Measurements from ENCODE around the gene TBL2. TPM values are rescaled to one million over a fixed set of nuclear protein-coding genes. Genes with fewer than 3 reads are reported as not detected.
"Not testable (repeated sequence)": the region's sequence is repeated elsewhere in the genome, so short reads cannot be mapped to it uniquely, and the experiment has no call there.

TBL2 gene
- total RNA-seq, 4 donors from 2014 or later = 31.9 to 56.3 (median 46.2) TPM

GRCh38 chr7:73556208-73557107, 21.9 kb downstream of the TBL2 start:
- Histone ChIP-seq H3K9me3 (no peaks in the 10 kb centered on the region), H3K36me3 (peaks cover 0 to 27% (median 4%) of the 10 kb centered on the region in 4 donors), H3K4me1 (peaks cover 7 to 34% (median 20%) of the 10 kb centered on the region in 4 donors), H3K27ac (peak overlapping the region; percentile 99 to 100 (median 100)), H3K27me3 (no peaks in the 10 kb centered on the region), H3K4me3 (peak overlapping the region; percentile 72 to 97 (median 80))
- WGBS, 2 donors (ENCODE audit: low coverage in 1 of 2) = 12 to 25% methylated on average over 7 to 28 of the region's 28 CpGs
- in situ Hi-C loops (cut with MboI; ENCODE audit: low pct_ligation_motif_present in 1 of 4, low pct_unique_long_range_greater_than_20kb in 1 of 4, low sequenced_read_pairs in 3 of 4) = no loop called here
- no peak for DNase-seq
- TF ChIP-seq EP300 (IDR thresholded peaks at IDR 0.05; ENCODE audit: low read depth) (no peak), CTCF (IDR thresholded peaks at IDR 0.05) (no peak), POLR2AphosphoS5 (IDR thresholded peaks at IDR 0.05) (peak; percentile 79 to 92 (median 91)), POLR2A (IDR thresholded peaks at IDR 0.05) (peak; percentile 75)
- intact Hi-C loops (cut with DNase I; ENCODE audit: low total_unique reads) = no loop called here

- Histone ChIP-seq H3K4me1 (peaks cover 7 to 36% (median 20%) of the 10 kb centered on the region in 4 donors), H3K27ac (peak overlapping the region; percentile 99 to 100 (median 100)), H3K9me3 (no peaks in the 10 kb centered on the region), H3K36me3 (peaks cover 0 to 33% (median 8%) of the 10 kb centered on the region in 4 donors), H3K27me3 (no peaks in the 10 kb centered on the region), H3K4me3 (peak overlapping the region in 3 of 4 donors; percentile 72 to 97 (median 87))
- intact Hi-C loops (cut with DNase I; ENCODE audit: low total_unique reads) (no loop called here), in situ Hi-C loops (cut with MboI; ENCODE audit: low pct_ligation_motif_present in 1 of 4, low pct_unique_long_range_greater_than_20kb in 1 of 4, low sequenced_read_pairs in 3 of 4) (no loop called here)
- DNase-seq = no peak
- TF ChIP-seq POLR2A (IDR thresholded peaks at IDR 0.05) = no peak
- no peak for TF ChIP-seq CTCF (IDR thresholded peaks at IDR 0.05)
- no peak for TF ChIP-seq EP300 (IDR thresholded peaks at IDR 0.05; ENCODE audit: low read depth)
- TF ChIP-seq POLR2AphosphoS5 (IDR thresholded peaks at IDR 0.05) = no peak
- WGBS, 2 donors (ENCODE audit: low coverage in 1 of 2) = 29 to 31% methylated on average over 6 of the region's 6 CpGs
Measured at GRCh38 chr7:73555411-73555982, 22.9 kb downstream of the TBL2 start.

- Histone ChIP-seq H3K4me1 (peaks cover 0 to 15% (median 4%) of the 10 kb centered on the region in 4 donors), H3K36me3 (peaks cover 0 to 58% (median 16%) of the 10 kb centered on the region in 4 donors)
- H3K27me3 ChIP-seq; intact Hi-C loops (cut with DNase I; ENCODE audit: low total_unique reads); H3K9me3 ChIP-seq; H3K27ac ChIP-seq; H3K4me3 ChIP-seq; in situ Hi-C loops (cut with MboI; ENCODE audit: low pct_ligation_motif_present in 1 of 4, low pct_unique_long_range_greater_than_20kb in 1 of 4, low sequenced_read_pairs in 3 of 4); DNase-seq: not testable (repeated sequence)
- 79 to 85% methylated on average over 2 to 5 of the region's 5 CpGs for WGBS, 2 donors (ENCODE audit: low coverage in 1 of 2)
Measured at GRCh38 chr7:73550093-73550492, 28.3 kb downstream of the TBL2 start.

- WGBS, 2 donors (ENCODE audit: low coverage in 1 of 2) = 79 to 93% methylated on average over 4 of the region's 4 CpGs
- no peaks in the 10 kb centered on the region for H3K9me3 ChIP-seq
- H3K36me3 ChIP-seq = peaks cover 0 to 55% (median 16%) of the 10 kb centered on the region in 4 donors
- no peak for TF ChIP-seq POLR2AphosphoS5 (IDR thresholded peaks at IDR 0.05)
- TF ChIP-seq CTCF (IDR thresholded peaks at IDR 0.05) = no peak
- no peak for TF ChIP-seq EP300 (IDR thresholded peaks at IDR 0.05; ENCODE audit: low read depth)
- no peak for TF ChIP-seq POLR2A (IDR thresholded peaks at IDR 0.05)
- intact Hi-C loops (cut with DNase I; ENCODE audit: low total_unique reads) (no loop called here), in situ Hi-C loops (cut with MboI; ENCODE audit: low pct_ligation_motif_present in 1 of 4, low pct_unique_long_range_greater_than_20kb in 1 of 4, low sequenced_read_pairs in 3 of 4) (no loop called here)
- H3K27ac ChIP-seq = no peak overlapping the region
- peaks cover 0 to 6% (median 0%) of the 10 kb centered on the region in 4 donors for H3K4me1 ChIP-seq
- H3K4me3 ChIP-seq = no peak overlapping the region
- no peaks in the 10 kb centered on the region for H3K27me3 ChIP-seq
- DNase-seq = no peak
Measured at GRCh38 chr7:73549176-73549575, 29.2 kb downstream of the TBL2 start.
